ENCODE data around the gene PLEKHJ1. TPM values are rescaled to one million over a fixed set of nuclear protein-coding genes. Genes with fewer than 3 reads are reported as not detected.

Gene PLEKHJ1
- polyA plus RNA-seq, 1 of the 3 experiments (the other 2 are of a cell fraction): 151 TPM

- Histone ChIP-seq H3K9ac (no peak overlapping the region), H3F3A (replicated peaks; ENCODE audit: insufficient read depth) (peaks cover 7% of the 10 kb centered on the region), H3K79me2 (ENCODE audit: insufficient read depth) (no peaks in the 10 kb centered on the region), H2AFZ (ENCODE audit: low read depth) (no peak overlapping the region), H3K9me3 (no peaks in the 10 kb centered on the region), H3K27me3 (ENCODE audit: insufficient read depth) (no peaks in the 10 kb centered on the region), H3K4me2 (no peak overlapping the region), H4K20me1 (ENCODE audit: insufficient read depth) (no peaks in the 10 kb centered on the region), H3K27ac (ENCODE audit: low read depth in 2 of 2, low read length in 1 of 2) (no peak overlapping the region), H3K36me3 (replicated peaks in 1 of 2; ENCODE audit: control insufficient read depth in 1 of 2, insufficient read depth in 2 of 2, low read length in 1 of 2) (no peaks in the 10 kb centered on the region), H3K4me3 (ENCODE audit: low read depth in 2 of 2, low read length in 1 of 2) (no peak overlapping the region; a peak in 1 of 4 replicates), H3K4me1 (ENCODE audit: control insufficient read depth in 1 of 2, insufficient read depth in 2 of 2, low read depth in 1 of 2, low read length in 1 of 2) (peaks cover 0 to 3% of the 10 kb centered on the region in 2 experiments; a peak in 1 of 4 replicates), H3K9me2 (no peaks in the 10 kb centered on the region)
- TF ChIP-seq, protein P1, sequence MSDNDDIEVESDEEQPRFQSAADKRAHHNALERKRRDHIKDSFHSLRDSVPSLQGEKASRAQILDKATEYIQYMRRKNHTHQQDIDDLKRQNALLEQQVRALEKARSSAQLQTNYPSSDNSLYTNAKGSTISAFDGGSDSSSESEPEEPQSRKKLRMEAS (IDR thresholded peaks at IDR 0.05; ENCODE audit: low read depth): no peak
- TF ChIP-seq MXI1 (IDR thresholded peaks at IDR 0.05; ENCODE audit: low read depth, low read length): no peak
- TF ChIP-seq NRF1 (IDR thresholded peaks at IDR 0.05; ENCODE audit: low read depth, low read length): no peak
- TF ChIP-seq RAD21 (IDR thresholded peaks at IDR 0.05; ENCODE audit: low read length): peak; percentile 56
- peak; percentile 27 for TF ChIP-seq SMC3 (IDR thresholded peaks at IDR 0.05; ENCODE audit: low read depth, low read length)
- peak; percentile 67 for TF ChIP-seq CTCF (IDR thresholded peaks at IDR 0.05)
- TF ChIP-seq, protein P2, sequence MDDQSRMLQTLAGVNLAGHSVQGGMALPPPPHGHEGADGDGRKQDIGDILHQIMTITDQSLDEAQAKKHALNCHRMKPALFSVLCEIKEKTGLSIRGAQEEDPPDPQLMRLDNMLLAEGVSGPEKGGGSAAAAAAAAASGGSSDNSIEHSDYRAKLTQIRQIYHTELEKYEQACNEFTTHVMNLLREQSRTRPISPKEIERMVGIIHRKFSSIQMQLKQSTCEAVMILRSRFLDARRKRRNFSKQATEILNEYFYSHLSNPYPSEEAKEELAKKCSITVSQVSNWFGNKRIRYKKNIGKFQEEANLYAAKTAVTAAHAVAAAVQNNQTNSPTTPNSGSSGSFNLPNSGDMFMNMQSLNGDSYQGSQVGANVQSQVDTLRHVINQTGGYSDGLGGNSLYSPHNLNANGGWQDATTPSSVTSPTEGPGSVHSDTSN (IDR thresholded peaks at IDR 0.05): no peak
- TF ChIP-seq GABPA (IDR thresholded peaks at IDR 0.05; ENCODE audit: low read depth): no peak
- TF ChIP-seq, protein P3, sequence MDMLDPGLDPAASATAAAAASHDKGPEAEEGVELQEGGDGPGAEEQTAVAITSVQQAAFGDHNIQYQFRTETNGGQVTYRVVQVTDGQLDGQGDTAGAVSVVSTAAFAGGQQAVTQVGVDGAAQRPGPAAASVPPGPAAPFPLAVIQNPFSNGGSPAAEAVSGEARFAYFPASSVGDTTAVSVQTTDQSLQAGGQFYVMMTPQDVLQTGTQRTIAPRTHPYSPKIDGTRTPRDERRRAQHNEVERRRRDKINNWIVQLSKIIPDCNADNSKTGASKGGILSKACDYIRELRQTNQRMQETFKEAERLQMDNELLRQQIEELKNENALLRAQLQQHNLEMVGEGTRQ (IDR thresholded peaks at IDR 0.05; ENCODE audit: borderline replicate concordance, low read depth, low read length): no peak
- WGBS (ENCODE audit: low lambda C conversion rate): 10% methylated on average over 2 of the region's 7 CpGs
- peak; percentile 49 for DNase-seq
- ChIA-PET CTCF (interaction anchor here (0.5 to 9.8 kb wide), 15 partner anchors 11 to 136 kb away, joined by 3 to 121 read pairs (median 4); partner anchors contain the start of genes AMH and PLEKHJ1), POLR2A (interaction anchor here (1.3 kb wide), 1 partner anchor 9 kb away, joined by 4 read pairs; no protein-coding TSS in a partner anchor)
Measured at GRCh38 chr19:2261438-2262172, 25.5 kb upstream of the PLEKHJ1 start.

- no peak for DNase-seq
- no peak overlapping the region for H2AFZ ChIP-seq (ENCODE audit: low read depth)
- no peak overlapping the region for H3K27ac ChIP-seq (ENCODE audit: low read depth in 2 of 2, low read length in 1 of 2)
- no peak overlapping the region for H3K4me2 ChIP-seq
- no peaks in the 10 kb centered on the region for H4K20me1 ChIP-seq (ENCODE audit: insufficient read depth)
- peaks cover 0 to 11% of the 10 kb centered on the region in 2 experiments; a peak in 1 of 4 replicates for H3K4me1 ChIP-seq (ENCODE audit: control insufficient read depth in 1 of 2, insufficient read depth in 2 of 2, low read depth in 1 of 2, low read length in 1 of 2)
- POLR2A ChIA-PET: interaction anchor here (0.8 to 1.5 kb wide), 4 partner anchors 10 to 17 kb away, joined by 3 to 6 read pairs (median 4); no protein-coding TSS in a partner anchor
- H3K9ac ChIP-seq: no peak overlapping the region
- no peaks in the 10 kb centered on the region for H3K27me3 ChIP-seq (ENCODE audit: insufficient read depth)
- H3K79me2 ChIP-seq (ENCODE audit: insufficient read depth): no peaks in the 10 kb centered on the region
- 87% methylated on average over 11 of the region's 11 CpGs for WGBS (ENCODE audit: low lambda C conversion rate)
- TF ChIP-seq RCOR1 (IDR thresholded peaks at IDR 0.05; ENCODE audit: low read length) (no peak), FOXJ3 (CRISPR knock-in tag; IDR thresholded peaks at IDR 0.05) (no peak), FOXM1 (IDR thresholded peaks at IDR 0.05; ENCODE audit: low read depth) (no peak), EP300 (IDR thresholded peaks at IDR 0.05; ENCODE audit: borderline replicate concordance in 1 of 2, low read depth in 1 of 2, low read length in 1 of 2) (no peak), ELF1 (IDR thresholded peaks at IDR 0.05) (no peak), RXRA (IDR thresholded peaks at IDR 0.05; ENCODE audit: borderline replicate concordance, low read depth) (no peak), GABPA (IDR thresholded peaks at IDR 0.05; ENCODE audit: low read depth) (no peak), USF1 (IDR thresholded peaks at IDR 0.05; ENCODE audit: borderline replicate concordance, low read depth) (no peak), MXI1 (IDR thresholded peaks at IDR 0.05; ENCODE audit: low read depth, low read length) (no peak)
- H3K36me3 ChIP-seq (replicated peaks in 1 of 2; ENCODE audit: control insufficient read depth in 1 of 2, insufficient read depth in 2 of 2, low read length in 1 of 2): no peaks in the 10 kb centered on the region
- H3K4me3 ChIP-seq (ENCODE audit: low read depth in 2 of 2, low read length in 1 of 2): no peak overlapping the region
- peaks cover 7% of the 10 kb centered on the region for H3F3A ChIP-seq (replicated peaks; ENCODE audit: insufficient read depth)
- CTCF ChIA-PET: interaction anchor here (2.3 to 9.8 kb wide), 2 partner anchors 19 to 56 kb away, joined by 11 to 121 read pairs; no protein-coding TSS in a partner anchor
- no peaks in the 10 kb centered on the region for H3K9me2 ChIP-seq
- H3K9me3 ChIP-seq: no peaks in the 10 kb centered on the region
Measured at GRCh38 chr19:2260341-2260805, 24.2 kb upstream of the PLEKHJ1 start.
